Muscle layer of colon (tissue), 2 donors: ENCODE data around the gene FAM25G.
"Not testable (repeated sequence)": the region's sequence is repeated elsewhere in the genome, so short reads cannot be mapped to it uniquely, and the experiment has no call there.

Experiments used
- H3K27ac ChIP-seq: one replicate; pipeline ENCODE4 v1.7.0; 2013; ENCODE audit warnings: low read depth, mild to moderate bottlenecking, low read length, moderate library complexity
- H3K27me3 ChIP-seq, 2 donors: one replicate each; pipeline ENCODE4 v1.7.0; 2013; ENCODE audit warnings: low read length in 2 of 2, mild to moderate bottlenecking in 2 of 2; ENCODE audit not compliant: insufficient read depth in 2 of 2, control insufficient read depth in 1 of 2
- H3K36me3 ChIP-seq: one replicate; pipeline ENCODE4 v1.7.0; 2013; ENCODE audit warnings: mild to moderate bottlenecking, low read length; ENCODE audit not compliant: insufficient read depth
- H3K4me1 ChIP-seq: one replicate; pipeline ENCODE4 v1.7.0; 2013; ENCODE audit warnings: mild to moderate bottlenecking, low read length; ENCODE audit not compliant: insufficient read depth
- H3K4me3 ChIP-seq, 2 donors: one replicate each; pipeline ENCODE4 v1.7.0; 2013; ENCODE audit warnings: low read length in 2 of 2, low read depth in 1 of 2, mild to moderate bottlenecking in 1 of 2, moderate library complexity in 1 of 2
- H3K9ac ChIP-seq: one replicate; pipeline ENCODE4 v1.7.0; 2013; ENCODE audit warnings: low read length
- H3K9me3 ChIP-seq: one replicate; pipeline ENCODE4 v1.7.0; 2013; ENCODE audit warnings: mild to moderate bottlenecking, low read length
- donor health status: abdominal sarcoma.
- donor health status: Adenocarcinoma of cecum.

Gene FAM25G

DNA sequence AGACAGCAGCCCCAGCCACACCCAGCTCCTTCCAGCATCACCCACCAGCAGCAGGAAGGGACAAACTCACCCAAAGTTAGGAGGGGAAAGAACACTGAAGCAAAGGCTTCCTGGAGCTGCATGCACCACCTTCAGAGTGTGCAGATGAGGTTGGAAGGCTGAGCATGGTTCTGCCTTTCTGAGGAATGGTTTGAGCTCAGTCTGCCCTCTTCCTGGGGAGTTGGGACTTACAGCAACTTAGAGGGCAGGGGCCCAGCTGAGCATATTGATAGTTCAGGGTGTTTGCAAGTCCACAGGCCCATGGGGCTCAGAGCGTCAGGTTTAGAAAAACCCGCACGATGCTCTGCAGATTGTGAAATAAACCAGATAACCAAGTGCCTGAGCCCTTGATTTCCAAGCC is 11.4 kb downstream of the FAM25G start:
- H3K27me3 ChIP-seq, H3K4me1 ChIP-seq, H3K27ac ChIP-seq, H3K9me3 ChIP-seq, H3K4me3 ChIP-seq, H3K36me3 ChIP-seq, H3K9ac ChIP-seq: not testable (repeated sequence)

DNA sequence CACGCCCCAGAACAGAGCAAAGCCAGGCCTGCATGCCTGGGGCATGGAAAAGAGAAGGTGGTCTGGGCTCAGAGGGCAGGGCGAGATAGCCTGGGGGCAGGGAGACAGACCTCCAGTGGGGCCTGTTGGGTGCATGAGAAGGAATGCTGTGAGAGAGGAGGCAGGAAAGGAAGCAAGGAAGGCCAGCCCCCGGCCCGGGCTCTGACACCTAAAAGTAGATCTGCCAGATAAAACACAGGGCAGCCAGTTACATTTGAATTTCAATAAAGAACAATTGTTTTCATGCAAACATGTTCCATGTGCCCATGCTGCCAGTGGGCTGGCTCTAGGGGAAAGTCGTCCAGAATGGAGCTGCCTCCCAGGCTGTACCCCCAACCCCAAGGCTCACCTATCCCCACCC is 13.4 kb downstream of the FAM25G start:
- H3K4me3 ChIP-seq, H3K27ac ChIP-seq, H3K4me1 ChIP-seq, H3K9ac ChIP-seq, H3K27me3 ChIP-seq, H3K36me3 ChIP-seq, H3K9me3 ChIP-seq: not testable (repeated sequence)

GRCh38 chr10:47477078-47477477 is 14.4 kb downstream of the FAM25G start:
- not testable (repeated sequence) for H3K9ac ChIP-seq, H3K27me3 ChIP-seq, H3K27ac ChIP-seq, H3K4me3 ChIP-seq, H3K36me3 ChIP-seq, H3K9me3 ChIP-seq, H3K4me1 ChIP-seq

- H3K4me1 ChIP-seq, H3K4me3 ChIP-seq, H3K27ac ChIP-seq, H3K9me3 ChIP-seq, H3K36me3 ChIP-seq, H3K27me3 ChIP-seq, H3K9ac ChIP-seq: not testable (repeated sequence)
Observed at GRCh38 chr10:47475101-47475500, 16.4 kb downstream of the FAM25G start.

DNA sequence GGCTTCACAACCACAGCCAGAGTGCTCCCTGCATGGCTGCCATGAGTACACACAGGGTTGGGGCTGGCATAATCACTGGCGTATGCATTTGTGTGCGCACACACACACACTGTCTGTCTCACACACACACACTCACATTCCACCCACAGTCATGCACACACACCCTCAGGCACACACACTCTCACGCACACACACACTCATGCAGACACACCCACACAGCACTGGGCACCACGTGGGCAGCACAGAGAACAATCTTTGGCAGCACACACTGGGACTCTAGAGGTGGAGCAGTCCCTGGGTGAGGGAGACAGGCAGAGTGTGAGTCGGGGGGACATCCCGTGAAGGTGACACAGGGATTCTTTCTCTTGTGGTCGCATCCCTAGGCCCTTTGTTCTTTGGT is 18.0 kb downstream of the FAM25G start:
- H3K4me3 ChIP-seq, H3K9me3 ChIP-seq, H3K9ac ChIP-seq, H3K36me3 ChIP-seq, H3K27ac ChIP-seq, H3K4me1 ChIP-seq, H3K27me3 ChIP-seq: not testable (repeated sequence)

- H3K9me3 ChIP-seq, H3K4me3 ChIP-seq, H3K4me1 ChIP-seq, H3K36me3 ChIP-seq, H3K9ac ChIP-seq, H3K27me3 ChIP-seq, H3K27ac ChIP-seq: not testable (repeated sequence)
Observed at GRCh38 chr10:47472647-47473046, 18.9 kb downstream of the FAM25G start.

DNA sequence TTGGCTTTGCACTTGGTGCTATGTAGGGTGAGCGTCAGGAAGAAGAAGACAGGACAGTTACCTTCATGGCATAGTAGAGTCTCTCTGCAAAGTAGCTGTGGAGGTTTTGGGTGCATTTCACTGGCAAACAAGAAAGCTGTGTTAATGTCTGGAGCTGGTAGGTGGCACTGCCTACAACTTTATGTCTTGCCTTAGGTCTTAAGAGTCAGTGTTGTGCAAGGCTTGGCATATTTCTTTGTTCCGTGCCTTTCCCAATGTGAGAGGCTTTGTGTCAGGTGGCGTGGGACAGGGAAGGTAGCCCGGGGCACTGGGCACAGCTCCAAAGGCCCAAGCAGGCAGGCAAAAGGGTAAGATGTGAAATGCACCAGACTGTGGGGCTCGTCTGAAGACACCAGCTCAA is 19.4 kb downstream of the FAM25G start:
- H3K27me3 ChIP-seq, H3K4me1 ChIP-seq, H3K27ac ChIP-seq, H3K36me3 ChIP-seq, H3K9me3 ChIP-seq, H3K9ac ChIP-seq, H3K4me3 ChIP-seq: not testable (repeated sequence)

GRCh38 chr10:47468731-47469528 is 22.6 kb downstream of the FAM25G start:
- not testable (repeated sequence) for H3K9me3 ChIP-seq

GRCh38 chr10:47467957-47468356 is 23.5 kb downstream of the FAM25G start:
- not testable (repeated sequence) for H3K9me3 ChIP-seq, H3K27ac ChIP-seq, H3K36me3 ChIP-seq, H3K9ac ChIP-seq, H3K4me3 ChIP-seq, H3K4me1 ChIP-seq, H3K27me3 ChIP-seq

More at GRCh38 chr10:47468731-47469528, 22.6 kb downstream of the FAM25G start:
- H3K4me3 ChIP-seq, H3K27me3 ChIP-seq, H3K27ac ChIP-seq, H3K36me3 ChIP-seq, H3K4me1 ChIP-seq, H3K9ac ChIP-seq: not testable (repeated sequence)

- H3K27me3 ChIP-seq, H3K36me3 ChIP-seq, H3K4me3 ChIP-seq, H3K4me1 ChIP-seq, H3K9ac ChIP-seq, H3K9me3 ChIP-seq, H3K27ac ChIP-seq: not testable (repeated sequence)
Observed at GRCh38 chr10:47467458-47467857, 24.0 kb downstream of the FAM25G start.

GRCh38 chr10:47465216-47465917 is 26.1 kb downstream of the FAM25G start:
- H3K27me3 ChIP-seq, H3K4me1 ChIP-seq, H3K9ac ChIP-seq, H3K36me3 ChIP-seq, H3K4me3 ChIP-seq, H3K27ac ChIP-seq, H3K9me3 ChIP-seq: not testable (repeated sequence)
